NCI-H460 (cell line): ENCODE data around the gene TOMM40. TPM values are rescaled to one million over a fixed set of nuclear protein-coding genes. Genes with fewer than 3 reads are reported as not detected.
A peak's percentile ranks its signal among the peaks of the same experiment; 100 is the strongest.
"Not testable (repeated sequence)": the region's sequence is repeated elsewhere in the genome, so short reads cannot be mapped to it uniquely, and the experiment has no call there.

Experiments
- DNase-seq: peaks from one replicate; pipeline ENCODE4 v3.0.0-alpha.2; 2016; ENCODE audit warnings: low read depth; ENCODE audit errors: extremely low read depth
- total RNA-seq: library from RNA; depleted of rRNA; stranded (reverse); fragments of >200 nt; shearing (Covaris generic); gene quantifications from 2 replicates; pipeline ENCODE4 v1.2.3, GENCODE V29; 2014

Gene TOMM40
- total RNA-seq, 1 experiment from 2014 or later, result 43.7 TPM

DNA sequence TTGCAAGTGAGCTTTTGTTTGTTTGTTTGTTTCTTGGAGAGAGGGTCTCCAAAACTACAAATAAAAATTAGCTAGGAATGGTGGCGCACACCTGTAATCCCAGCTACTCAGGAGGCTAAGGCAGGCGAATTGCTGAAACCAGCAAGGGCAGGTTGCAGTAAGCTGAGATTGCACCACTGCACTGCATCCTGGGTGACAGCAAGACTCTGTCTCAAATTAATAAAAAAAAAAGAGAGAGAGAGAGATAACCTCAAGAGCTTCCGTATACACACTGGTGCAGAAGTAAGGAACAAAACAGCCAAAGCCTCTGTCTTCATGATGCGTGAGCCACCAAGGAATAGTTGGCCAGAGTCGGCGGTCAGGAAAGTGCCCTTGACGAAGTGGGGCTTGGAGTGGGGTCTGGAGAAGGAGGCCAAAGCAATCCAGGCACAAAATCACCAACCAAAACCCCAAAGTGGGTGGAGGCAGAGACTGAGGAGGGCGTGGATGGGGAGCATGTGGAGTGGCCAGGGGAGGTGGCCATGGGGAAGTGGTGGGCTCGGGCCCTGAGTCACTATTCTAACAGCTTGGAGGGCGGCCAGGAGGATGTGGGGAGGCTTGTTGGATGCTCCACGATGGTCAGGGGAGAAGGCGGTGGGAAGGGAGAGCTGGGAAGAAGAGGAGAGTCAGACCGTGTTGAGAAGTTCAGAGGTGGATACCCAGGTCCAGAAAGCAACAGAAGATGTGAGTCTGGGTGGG, 21.2 kb upstream of the TOMM40 start:
- no peak for DNase-seq

DNA sequence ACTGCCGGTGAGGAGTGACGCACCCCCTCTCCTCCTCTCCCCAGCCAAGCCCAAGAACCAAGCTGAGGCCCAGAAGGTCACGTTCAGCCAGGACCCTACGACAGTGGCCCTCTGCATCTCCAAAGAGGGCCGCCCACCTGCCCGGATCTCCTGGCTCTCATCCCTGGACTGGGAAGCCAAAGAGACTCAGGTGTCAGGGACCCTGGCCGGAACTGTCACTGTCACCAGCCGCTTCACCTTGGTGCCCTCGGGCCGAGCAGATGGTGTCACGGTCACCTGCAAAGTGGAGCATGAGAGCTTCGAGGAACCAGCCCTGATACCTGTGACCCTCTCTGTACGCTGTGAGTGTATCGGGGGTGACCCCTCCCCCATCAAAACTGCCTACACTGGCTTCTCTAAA, 19.2 kb upstream of the TOMM40 start:
- DNase-seq, result no peak

DNA sequence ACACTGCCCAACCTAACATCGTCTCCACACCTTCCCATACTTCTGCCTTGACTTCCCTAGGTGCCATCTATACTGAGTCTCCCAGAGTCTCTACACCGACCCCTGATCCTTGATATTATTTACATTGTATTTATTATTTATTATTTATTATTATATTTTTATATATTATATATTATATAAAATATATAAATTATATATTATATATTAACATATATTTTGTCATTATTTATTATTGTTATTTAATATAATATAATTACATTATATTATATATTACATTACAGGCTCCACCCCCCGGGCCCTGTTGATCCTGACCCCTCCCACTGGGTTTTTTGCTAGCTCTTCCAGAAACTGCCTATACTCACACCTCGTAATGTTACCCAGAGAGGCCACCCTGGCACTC, 18.4 kb upstream of the TOMM40 start:
- DNase-seq, result no peak

DNA sequence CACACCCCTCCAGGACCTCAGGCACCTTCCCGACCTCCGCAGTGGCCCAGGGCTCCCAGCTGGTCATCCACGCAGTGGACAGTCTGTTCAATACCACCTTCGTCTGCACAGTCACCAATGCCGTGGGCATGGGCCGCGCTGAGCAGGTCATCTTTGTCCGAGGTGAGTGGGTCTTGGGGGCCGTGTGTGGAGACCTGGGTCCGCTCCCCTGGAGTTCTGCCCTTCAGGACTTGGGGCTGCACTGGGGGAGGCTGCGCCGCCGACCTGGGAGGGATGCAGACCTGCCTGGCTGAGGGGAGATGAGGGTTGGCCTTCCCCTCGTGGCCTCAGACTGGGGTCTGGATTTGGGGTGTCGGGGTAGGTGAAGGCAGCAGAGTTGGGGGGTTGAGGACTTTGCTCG, 16.7 kb upstream of the TOMM40 start:
- no peak for DNase-seq

DNA sequence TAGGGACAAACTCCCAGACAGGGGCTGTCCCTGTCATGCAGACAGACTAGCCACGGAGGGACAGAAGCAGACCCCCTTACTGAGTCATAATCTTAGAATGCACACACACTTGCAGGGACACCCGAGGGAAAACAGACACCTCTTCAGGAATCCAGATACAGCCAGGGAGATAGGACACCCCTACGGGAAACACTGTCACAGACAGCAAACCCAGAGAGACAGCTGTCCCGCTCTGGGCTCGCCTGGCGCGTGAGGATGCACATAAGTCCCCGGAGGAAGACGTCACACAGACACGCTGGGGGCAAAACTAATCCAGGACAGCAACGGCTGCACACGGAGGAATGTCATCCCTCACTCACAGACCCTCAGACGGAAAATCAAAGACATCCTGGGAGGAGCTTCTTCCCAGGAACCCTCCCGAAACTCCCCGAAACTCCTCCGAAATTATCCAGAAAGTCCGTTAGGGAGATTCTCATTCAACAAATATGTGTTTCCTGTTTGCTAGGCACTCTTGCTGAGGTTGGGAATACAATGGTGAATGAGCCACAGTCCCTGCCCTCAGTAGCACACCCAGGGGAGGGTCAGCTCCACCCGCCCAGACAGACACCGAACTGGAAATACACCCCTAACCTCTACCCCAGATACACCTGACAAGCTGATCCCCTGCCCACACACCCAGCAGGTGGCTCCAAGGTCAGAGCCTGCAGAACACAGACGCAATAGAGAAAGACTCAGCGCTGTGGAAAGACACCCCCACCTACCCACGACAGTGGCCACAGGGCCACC, 15.2 kb upstream of the TOMM40 start:
- DNase-seq, result no peak

DNA sequence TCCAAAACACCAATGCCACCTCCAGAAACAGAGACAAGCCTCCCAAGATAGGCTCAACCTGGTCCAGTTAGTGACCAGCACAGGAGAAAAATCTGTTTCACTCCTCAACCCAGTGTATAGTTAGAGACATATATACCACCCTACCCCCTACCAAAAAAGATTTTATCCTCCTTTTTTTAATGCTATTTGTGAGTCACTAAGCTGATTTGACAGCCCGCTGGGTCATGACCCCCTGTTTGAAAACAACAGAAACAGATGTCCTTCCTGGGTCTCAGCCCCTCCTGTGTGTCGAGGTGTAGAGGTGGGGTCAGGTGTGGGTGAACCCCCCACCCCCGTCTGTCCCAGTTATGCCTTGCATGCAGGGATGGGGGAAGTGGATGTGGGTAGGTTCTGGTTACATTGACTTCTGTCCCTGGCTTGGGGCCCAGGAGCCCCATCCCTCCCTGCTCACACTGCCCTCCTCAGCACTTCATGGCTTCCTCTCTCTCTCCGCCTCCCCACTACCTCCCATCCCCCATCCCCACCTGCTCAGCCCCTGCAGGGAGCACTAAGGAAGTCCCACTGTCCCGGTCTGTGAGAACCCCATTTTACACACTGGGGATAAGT, 14.0 kb upstream of the TOMM40 start:
- DNase-seq, result no peak

DNA sequence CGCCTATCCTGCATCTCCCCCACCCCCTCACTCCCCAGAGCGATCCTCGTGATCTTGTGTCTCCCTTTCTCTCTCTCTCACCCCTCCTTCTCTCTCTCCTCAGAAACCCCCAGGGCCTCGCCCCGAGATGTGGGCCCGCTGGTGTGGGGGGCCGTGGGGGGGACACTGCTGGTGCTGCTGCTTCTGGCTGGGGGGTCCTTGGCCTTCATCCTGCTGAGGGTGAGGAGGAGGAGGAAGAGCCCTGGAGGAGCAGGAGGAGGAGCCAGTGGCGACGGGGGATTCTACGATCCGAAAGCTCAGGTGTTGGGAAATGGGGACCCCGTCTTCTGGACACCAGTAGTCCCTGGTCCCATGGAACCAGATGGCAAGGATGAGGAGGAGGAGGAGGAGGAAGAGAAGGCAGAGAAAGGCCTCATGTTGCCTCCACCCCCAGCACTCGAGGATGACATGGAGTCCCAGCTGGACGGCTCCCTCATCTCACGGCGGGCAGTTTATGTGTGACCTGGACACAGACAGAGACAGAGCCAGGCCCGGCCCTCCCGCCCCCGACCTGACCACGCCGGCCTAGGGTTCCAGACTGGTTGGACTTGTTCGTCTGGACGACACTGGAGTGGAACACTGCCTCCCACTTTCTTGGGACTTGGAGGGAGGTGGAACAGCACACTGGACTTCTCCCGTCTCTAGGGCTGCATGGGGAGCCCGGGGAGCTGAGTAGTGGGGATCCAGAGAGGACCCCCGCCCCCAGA, 12.8 kb upstream of the TOMM40 start:
- no peak for DNase-seq

DNA sequence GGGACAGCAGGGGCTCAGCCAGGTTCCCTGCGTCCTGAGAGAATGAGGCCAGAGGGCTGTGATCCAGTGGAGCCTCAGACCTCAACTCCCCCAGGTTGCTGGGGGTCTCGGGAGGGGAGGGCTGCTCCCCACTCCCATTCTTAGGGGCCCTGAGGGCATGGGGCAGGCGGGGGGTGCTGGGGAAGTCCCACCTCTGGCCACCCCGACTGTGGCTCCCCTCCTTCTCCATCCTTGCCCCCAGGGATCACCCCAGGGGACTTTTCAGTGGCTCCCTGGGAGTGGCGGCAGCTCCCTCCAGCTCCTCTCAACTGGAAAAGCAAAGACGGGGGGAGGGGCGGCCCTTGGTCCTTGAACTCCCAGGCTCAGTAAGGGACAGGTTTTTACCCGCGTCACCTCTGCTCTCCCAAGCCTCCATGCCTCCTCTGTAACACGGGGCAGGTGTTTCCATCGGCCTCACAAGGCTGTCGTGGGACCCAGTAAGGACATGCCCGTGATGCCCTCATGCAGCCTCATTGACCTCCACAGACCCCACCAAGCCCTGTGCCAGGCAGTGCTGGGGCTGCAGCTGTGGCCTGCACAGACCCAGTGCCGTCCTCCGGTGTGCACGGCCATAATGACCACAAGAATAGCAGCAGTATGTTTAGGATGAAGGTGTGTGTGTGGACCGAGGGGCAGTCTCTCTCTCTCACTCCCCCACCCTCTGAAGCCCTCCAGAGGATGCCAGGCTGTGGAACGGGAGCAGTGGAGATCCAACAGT, 11.6 kb upstream of the TOMM40 start:
- no peak for DNase-seq

DNA sequence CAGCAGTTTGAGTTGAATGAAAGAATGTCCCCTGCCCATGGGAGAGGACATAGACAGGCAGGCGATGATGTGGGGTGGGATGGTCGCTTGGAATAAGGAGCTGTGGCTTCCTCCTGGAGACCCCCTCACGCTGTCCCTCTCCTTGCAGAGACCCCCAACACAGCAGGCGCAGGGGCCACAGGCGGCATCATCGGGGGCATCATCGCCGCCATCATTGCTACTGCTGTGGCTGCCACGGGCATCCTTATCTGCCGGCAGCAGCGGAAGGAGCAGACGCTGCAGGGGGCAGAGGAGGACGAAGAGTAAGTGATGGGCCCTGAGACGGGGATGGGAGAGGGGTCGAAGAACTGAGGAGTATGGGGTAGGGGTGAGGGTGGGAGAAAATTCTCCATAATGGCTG, 9.0 kb upstream of the TOMM40 start:
- DNase-seq, result no peak

DNA sequence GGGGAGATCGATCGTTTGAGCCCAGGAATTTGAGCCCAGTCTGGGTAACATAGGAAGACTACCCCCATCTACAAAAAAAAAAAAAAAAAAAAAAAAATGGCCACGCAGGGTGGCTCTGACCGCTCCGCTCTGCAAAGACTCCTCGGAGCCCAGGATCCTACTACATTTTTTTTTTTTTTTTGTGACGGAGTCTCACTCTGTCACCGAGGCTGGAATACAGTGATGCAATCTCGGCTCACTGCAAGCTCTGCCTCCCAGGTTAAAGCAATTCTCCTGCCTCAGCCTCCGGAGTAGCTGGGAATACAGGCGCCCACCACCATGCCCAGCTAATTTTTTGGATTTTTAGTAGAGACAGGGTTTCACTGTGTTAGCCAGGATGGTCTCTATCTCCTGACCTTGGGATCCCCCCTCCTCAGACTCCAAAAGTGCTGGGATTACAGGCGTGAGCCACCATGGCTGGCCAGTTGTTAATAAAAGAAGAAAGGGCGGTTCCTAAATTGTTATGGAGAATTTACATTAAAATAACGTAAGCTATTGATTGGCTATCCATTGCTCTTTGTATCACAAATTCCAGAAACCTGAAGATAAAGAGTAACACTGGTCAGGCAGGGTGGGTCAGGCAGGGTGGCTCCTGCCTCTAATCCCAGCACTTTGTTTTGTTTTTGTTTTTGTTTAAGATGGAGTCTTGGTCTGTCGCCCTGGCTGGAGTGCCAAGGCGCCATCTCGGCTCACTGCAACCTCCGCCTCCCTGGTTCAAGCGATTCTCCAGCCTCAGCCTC, 8.2 kb upstream of the TOMM40 start:
- not testable (repeated sequence) for DNase-seq

DNA sequence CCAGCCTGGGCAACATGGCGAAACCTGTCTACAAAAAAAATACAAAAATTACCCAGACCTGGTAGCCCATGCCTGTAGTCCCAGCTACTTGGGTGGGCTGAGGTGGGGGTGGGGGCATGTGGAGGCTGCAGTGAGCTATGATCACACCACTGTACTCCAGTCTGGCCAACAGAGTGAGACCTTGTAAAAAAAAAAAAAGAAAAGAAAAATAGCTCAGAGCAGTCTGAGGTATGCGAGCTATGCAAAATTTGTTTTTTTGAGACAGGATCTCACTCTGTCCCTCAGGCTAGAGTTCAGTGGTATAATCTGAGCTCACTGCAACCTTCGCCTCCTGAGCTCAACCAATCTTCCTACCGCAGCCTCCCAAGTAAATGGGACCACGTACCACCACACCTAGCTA, 7.1 kb upstream of the TOMM40 start:
- no peak for DNase-seq

DNA sequence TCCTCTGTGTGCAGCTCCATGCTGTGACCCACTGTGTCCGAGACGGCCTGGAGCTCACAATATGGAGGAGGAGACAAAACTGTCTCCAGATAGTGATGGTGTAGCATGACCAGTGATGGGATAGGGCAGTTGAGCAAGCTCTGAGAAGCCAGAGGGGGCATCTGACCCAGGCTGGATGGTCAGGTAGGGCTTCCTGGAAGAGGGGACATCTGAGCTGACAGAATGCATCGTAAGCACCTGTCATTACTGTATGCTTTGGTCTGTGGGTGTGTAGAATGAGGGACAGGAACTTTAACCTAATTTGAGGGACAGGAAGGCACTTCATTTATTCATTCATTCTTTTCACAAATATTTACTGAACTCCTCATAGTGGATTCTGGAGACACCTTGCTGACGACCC, 6.5 kb upstream of the TOMM40 start:
- no peak for DNase-seq

DNA sequence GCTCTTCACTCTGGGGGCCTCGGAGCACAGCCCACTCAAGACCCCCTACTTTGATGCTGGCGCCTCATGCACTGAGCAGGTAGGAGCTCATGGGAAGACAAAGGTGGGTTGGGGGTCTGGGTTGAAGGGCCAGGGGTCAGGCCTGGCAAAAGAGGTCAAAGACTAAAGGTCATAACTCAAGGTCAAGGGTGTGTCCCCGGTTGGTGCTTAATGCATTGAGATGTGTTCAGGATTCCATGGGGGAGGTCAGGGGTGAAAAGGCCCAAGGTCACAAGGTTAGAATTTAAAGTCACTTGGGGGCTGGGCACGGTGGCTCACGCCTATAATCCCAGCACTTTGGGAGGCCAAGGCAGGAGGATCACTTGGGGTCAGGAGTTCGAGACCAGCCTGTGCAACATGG, 4.9 kb upstream of the TOMM40 start:
- no peak for DNase-seq

DNA sequence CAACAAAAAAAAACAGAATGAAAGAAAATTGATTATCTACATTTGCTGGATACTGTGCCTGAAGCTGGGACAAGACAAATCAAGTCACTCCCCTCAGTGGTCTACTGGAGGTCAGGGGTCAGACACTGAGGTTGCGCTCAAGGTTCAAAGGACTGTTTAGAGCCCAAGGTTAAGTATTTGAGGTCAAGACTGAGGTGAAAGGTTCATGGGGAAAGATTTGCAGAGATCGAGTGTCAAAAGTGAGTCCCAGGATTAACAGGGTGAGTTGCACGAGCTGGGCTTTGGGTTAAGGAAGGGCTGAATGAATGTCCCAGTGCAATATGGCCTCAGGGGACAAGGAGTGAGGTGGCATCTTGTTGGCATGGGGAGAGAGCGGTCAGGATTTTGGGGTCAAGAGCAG, 3.4 kb upstream of the TOMM40 start:
- DNase-seq, result no peak

DNA sequence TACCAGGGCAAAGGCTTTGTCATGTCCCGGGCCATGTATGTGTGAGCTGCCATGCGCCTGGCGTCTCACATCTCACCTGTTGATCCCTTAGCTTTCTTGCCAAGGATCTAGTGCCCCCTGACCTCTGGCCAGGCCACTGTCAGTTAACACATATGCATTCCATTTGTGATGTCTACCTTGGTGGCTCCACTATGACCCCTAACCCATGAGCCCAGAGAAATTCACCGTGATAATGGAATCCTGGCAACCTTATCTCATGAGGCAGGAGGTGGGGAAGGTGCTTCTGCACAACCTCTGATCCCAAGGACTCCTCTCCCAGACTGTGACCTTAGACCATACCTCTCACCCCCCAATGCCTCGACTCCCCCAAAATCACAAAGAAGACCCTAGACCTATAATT, 2.7 kb upstream of the TOMM40 start:
- not testable (repeated sequence) for DNase-seq

DNA sequence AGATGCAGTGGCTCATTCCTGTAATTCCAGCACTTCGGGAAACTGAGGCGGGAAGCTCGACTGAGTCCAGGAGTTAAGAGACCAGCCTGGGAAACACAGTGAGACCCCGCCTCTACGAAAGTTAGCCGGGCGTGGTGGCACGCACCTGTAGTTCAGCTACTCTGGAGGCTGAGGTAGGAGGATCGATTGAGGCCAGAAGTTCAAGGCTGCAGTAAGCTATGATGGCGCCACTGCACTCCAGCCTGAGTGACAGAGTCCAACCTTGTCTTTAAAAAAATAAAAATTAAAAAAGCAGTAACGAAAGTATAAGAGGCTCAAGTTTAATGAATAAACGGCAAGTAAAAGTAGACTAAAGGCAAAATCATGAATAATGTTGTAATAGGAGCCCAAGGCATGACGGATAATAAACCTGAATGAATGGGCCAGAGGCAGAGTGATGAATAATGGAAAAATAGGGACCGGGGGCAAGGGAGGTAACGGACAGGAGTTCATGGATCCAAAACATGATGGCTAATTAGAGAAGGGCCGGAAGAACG, 1.2 kb upstream of the TOMM40 start:
- no peak for DNase-seq

DNA sequence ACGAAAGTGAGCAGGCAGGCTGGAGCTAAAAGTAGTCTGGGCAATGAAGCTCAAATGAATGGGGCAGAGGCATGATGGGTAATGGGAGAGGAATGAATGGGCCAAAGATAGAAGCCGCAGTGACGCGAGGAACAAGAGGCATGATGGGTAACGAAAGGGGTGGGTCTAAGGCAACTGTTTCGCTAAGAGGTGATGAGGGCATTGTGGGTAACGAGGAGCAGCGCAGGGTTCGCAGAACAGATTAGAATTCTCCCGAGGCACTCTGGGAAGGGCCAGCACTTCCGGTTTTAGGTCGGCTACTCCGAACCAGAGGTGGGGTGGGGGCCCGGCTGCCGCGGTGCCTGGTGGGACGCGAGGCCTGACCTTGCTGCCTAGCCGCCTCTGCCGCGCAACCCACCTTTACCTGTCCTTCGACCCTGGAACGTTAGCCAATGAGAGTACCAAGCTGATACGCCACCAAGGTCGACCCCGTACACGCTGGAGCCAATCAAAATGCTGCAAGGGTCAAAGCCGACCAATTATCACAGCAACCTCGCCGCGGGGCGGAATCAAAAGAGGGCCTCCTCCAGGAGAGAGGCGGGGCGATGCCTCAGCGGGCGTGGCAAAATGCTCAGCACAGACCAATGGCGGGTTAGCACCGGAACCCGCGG, 563 bp upstream of the TOMM40 start:
- peak; percentile 99 for DNase-seq

DNA sequence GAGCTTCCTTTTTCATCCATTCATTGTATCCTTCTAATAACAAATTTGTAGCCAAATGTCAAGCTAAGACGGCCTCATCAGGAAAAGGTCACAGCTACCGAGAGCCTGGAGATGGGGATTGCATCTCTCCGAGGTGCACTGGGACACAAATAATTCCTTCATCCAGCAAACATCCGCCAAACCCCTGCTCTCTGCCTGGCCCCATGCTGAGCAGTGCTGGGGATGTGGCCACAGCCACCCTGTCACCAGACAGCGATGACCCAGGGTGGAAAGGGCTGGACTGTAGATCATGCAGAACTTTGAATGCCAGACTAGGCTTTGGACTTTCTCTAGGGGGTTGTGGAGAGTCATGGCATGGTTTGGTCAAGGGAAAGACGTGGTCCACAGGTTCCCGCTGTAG, 1.9 kb downstream of the TOMM40 start:
- DNase-seq, result no peak
